Measurements from ENCODE around the gene RPLP2.
A peak's percentile ranks its signal among the peaks of the same experiment; 100 is the strongest.

Gene RPLP2

DNA sequence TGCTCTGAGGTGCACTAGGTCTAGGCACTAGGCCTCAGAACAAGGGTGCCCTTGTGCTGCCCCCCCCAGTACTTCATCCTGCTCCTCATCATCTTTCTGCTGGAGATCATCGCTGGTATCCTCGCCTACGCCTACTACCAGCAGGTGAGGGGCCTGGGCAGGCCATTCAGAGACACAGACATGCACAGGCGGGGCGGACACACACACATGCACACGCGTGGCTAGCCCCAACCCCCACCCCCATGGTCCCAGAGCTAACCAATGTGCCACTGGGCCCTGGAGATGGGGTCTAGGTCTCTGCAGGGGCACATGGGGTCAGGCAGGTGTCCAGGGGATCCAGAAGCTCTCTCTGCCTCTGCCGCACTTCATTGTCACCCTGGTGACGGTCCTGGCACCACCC lies 26.9 kb downstream of the RPLP2 start:
- no peak for DNase-seq (ENCODE audit: low read depth)

DNA sequence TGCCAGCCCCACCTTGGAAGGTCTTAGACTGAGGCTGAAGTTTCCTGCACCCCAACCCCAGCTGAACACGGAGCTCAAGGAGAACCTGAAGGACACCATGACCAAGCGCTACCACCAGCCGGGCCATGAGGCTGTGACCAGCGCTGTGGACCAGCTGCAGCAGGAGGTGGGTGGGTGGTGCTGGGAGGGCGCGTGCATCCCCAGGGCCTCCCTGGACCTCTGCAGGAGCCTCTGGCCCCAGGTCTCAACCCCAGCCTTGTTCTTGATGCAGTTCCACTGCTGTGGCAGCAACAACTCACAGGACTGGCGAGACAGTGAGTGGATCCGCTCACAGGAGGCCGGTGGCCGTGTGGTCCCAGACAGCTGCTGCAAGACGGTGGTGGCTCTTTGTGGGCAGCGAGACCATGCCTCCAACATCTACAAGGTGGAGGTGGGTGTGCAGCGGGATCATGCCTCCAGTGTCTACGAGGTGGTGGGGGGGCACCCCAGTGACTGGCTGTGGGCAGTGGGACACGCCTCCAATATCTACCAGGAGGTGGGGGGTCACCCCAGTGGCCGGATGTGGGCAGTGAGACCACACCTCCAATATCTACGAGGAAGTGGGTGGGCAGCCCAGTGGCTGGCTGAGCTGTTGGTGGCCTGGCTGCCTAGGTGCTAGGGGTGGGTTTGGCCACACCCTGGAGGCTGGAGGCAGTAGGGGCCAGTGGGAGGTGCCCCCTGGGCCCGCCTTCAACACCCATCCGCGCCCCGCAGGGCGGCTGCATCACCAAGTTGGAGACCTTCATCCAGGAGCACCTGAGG lies 27.6 kb downstream of the RPLP2 start:
- DNase-seq (ENCODE audit: low read depth): no peak

DNA sequence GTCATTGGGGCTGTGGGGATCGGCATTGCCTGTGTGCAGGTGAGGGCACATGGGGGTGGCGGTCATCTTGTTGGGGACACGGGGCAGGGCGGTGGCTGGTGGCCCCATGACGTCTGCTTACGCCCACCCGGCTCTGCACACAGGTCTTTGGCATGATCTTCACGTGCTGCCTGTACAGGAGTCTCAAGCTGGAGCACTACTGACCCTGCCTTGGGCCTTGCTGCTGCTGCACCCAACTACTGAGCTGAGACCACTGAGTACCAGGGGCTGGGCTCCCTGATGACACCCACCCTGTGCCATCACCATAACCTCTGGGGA lies 28.2 kb downstream of the RPLP2 start:
- no peak for DNase-seq (ENCODE audit: low read depth)

DNA sequence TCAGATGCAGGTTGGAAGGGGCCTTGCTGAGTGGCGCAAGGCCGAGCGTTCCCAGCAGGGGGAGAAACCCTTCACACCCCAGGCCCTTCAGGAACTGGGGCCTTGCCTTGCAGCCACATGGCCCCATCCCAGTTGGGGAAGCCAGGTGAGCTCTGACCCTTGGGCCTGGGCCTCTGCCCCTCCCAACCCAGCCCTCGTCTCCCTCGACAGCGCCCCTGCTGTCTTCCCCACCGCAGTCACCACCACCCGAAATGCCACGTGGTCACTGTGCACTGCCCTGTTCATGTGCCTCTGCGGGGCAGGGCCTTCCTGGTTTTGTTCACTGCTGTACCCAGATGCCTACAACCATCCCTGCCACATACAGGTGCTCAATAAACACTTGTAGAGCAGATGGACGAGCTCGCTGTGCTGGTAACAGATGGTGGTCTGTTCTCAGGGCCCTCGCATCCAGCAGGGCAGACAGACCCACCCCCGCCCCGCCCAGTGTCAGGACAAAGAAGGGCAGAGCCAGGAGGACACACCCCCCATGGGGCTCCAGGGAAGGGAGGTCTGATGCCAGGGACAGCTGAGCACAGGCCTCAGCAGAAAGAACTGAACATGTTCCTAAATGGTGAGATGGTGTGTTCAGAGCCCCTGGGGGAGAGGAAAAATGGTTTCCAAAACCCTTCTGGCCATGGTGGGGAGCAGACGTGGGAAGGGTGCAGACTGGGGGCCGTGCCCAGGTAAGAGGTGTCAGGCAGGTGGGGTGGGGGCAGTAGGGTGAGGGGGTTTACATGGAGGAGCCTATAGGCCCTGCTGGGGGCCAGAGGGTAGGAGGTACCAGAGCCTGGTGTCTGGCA lies 28.9 kb downstream of the RPLP2 start:
- no peak for DNase-seq (ENCODE audit: low read depth)

DNA sequence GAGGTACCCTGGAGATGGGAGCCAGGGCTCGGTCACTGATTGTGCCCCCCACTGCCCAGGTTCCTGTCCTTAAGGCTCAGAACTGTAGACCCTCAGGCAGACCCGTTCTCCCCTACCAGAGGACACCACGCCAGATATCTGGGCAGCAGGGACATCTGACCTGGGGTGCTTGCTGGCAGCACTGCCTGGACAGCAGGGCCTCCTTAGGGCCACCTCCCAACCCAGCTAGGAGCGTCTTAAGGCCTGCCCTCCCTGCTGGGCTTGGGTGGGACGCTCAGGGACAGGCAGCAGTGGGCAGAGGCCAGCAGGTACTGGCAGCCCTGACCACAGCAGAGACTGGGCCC lies 29.5 kb downstream of the RPLP2 start:
- no peak for DNase-seq (ENCODE audit: low read depth)

DNA sequence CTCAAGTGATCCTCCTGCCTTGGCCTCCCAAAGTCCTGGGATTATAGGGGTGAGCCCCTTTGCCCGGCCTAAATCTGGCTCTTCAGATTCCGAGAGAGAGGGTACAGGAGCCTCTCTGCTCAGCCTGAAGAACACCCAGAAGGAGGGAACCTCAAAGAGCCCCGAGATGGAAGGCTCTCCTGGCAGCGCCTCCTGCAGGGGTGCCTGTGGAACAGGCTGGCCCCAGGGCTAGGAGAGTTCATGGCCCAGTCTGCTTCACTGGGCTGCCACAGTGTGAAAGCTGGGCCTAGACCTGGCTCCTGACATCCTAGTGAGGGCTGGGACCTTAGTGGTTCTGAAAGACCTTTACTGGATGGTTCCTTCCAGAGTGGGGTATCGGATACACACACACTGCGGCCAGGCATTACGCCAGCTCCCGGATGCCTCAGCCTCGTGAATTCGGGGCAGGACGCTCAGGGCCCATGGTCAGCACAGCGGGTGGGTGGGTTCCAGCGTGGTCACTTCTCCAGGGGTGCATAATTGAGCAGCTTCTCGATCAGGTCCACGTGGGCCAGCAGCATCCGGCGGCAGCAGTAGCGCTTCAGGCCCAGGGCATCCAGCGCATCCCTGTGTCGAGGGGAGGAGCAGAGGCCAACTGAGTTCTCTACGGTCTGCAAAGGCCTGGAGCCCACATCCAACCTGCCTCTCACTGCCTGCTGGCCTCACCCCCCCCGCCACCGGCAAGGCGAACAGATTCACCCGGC lies 30.3 kb downstream of the RPLP2 start:
- DNase-seq (ENCODE audit: low read depth): no peak

DNA sequence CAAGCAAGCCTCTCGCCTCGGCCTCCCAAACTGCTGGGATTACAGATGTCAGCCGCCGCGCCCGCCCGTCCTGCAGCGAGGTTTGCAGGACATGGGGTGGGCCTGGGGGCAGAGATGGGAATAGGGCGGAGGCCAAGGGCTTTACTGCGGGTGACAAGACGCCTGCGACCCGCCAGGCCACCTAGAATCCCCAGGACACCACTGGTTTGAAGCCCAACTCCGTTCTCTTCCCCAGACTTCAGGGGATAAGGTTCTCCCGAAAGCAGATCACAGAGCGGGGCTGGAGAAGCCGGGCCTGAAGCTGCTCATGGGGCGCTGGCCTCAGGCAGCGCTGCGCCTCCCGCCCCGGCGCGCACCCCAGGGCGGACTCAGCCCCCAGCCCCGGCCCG lies 32.2 kb downstream of the RPLP2 start:
- no peak for DNase-seq (ENCODE audit: low read depth)

DNA sequence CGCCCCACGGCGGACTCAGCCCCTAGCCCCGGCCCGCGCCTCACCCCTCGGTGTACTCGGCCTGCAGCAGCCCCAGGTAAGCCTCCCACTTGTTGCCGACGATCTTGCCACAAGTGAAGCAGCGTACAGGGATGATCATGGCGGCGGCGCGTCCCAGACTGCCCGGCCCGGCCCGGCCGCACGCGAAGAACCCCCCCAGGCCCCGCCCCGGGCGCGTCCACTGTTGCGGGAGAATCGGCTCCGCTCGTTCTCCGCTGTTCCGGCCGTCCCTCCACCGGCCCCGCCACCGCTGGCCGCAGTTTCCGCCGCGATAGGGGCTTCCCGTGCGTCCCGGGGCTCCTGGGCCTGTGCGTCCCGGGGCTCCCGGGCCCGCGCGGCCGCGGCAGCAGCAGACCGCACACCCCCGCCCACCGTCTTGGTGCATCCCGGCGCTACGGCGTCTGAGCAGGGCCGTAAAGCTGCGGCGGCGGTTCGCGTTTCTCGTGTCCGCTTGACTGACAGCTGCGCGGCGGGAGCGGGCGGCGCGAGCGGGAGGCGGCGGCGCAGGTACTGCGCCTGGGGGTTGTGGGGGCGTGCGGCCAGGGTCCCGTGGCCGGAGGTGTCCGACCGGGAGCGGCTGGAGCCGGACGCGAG lies 32.7 kb downstream of the RPLP2 start, which contains the start of the genes POLR2L and TSPAN4:
POLR2L (minus strand) TSS at position 160 of the 633 bp plus-strand sequence; CDS start at position 139, 21 bp downstream.
TSPAN4 (plus strand) TSS at position 483 of the 633 bp plus-strand sequence. CDS start 7,453 bp downstream, outside the sequence.
- peak; percentile 70 for DNase-seq (ENCODE audit: low read depth)

DNA sequence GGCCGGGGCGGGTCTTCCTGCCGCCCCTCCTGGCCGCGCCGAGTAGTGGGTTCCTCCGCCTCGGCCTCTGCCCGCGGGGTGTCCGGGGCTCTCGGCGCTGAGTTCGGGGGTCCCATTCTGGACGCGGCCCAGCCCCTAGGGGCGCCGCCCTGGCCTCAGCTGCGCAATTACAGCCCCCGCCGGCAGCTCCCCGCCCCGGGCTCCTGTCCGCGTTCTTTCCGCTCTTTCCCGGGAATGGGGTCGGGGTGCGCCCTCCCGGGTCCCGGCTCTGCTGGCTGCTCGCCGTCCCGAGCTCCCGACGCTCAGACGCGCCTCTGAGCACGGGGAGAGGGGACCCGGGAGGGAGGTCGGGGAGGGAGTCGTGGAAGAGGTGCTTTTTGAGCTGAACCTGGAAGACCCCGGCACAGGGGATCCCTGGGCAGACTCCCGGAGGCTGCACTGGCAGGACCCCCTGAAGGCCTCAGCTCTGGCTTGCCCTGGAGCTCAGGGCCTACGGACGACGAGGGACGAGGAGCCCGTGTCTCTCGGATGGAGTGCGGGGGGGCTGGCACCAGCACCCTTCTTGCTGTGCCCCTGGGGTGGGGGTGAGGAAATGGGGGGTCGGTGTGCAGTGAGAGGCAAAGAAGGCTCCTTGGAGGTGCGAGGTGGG lies 33.4 kb downstream of the RPLP2 start:
- no peak for DNase-seq (ENCODE audit: low read depth)

DNA sequence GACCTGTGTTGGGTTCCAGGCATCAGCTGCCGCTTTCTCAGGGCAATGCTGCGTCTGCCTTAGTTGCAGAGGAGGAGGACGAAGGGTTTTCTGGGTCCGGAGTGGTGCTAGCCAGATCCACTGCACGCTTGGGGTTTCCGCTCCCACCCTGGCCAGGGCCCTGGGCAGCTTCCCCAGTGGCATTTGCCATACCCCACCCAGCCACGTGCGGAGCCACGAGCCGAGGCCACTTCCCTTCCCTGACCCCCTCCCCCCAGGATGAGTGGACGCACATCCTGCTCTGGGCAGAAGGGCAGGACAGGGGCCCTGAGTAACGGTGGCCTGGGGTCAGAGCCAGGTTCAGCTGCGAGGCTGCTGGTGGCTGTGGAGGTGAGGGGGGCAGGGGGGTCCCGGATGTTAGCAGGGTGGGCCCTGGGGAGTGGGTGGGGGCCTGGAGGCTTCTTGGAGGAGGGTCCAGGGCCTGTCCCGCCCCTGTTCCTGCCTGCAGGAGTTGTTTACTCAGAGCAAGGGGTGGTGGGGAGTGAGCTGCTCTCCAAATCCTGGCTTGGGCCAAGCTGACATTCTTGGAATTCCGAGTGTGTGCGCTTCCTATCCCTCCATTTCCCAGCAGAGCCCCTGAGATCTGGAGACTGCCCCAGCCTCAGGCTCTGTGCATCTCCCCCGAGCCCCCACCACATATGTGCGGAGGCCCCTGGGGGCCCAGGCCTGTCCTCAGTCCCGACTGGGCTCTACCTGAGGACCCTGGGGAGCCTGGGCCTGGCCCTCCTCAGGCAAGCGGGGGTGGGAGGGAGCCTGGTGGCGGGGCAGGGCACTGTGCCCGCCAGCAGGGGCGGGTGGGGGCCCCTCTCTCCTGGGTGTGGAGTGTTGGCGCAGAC lies 34.3 kb downstream of the RPLP2 start:
- DNase-seq (ENCODE audit: low read depth): no peak

DNA sequence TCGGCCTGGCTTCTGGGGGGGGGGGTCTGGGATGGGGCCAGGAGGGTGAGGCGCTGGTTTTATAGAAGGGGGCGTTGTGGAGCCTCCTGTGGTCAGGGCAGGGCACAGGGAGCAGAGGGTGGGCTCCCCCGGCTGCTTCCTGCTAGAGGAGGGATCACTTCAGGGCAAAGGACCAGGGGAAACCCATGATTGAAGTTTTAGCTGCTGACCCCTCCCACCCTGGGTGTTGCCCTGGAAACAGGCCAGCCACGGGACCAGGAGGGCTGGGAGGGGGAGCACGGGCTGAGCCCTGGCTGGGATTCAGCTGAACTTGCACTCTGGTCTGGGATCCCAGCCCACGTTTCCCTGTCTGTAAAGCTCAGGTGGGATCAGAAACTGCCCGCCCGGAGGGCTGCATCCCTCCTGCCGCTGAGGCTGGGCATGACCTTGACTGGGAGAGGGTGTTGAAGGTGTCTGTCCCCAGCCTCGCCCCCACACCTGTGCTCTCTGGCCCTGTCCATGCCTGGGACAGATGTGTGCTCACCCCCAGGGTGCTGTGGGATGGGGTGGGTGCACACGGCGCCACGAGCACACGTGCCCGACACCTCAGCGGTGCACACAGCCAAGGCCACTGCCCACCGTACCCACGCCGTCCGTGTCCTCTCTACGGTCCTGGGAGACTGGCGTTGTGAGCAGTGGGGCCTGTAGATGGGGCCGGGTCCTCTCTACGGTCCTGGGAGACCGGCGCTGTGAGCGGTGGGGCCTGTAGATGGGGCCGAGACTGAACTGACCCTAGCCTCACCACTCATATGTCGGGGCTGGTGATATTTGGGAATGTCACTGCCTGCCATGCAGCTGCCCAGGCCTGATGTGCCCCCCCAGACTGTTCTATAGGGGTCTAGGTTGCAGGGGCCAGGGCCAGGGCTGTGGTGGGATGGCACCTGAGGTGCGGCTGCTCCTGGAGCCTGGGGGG lies 35.2 kb downstream of the RPLP2 start:
- DNase-seq (ENCODE audit: low read depth): no peak

DNA sequence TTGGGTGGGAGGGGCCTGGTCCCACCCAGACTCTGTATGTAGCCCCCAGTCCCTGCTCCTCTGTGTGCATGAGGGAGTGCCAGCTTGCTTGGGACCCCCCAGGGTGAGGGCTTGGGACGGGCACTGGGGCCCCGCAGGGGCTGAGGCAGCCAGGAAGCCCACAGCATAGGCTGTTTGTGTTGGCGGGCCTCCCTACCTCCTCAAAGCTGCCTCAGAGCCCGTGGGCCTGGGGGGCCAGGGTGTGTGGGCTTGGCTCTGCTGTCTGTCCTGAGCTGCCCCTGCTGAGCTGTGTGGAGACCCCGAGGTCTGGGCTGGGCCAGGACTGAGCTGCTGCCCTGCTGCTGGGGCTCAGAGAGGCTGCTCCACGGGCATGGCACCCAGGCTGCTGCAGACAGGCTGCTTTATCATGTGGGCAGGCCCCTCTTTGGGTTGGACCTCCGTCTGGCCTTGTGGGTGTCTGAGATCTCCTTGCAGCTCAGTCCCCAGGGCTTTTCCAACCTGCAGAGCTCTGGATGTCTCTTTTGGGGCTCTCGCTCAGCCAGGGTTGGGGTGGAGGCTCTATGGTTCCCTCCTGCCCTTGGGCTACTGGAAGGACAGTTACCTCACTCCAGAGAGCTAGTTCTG lies 36.2 kb downstream of the RPLP2 start:
- no peak for DNase-seq (ENCODE audit: low read depth)

DNA sequence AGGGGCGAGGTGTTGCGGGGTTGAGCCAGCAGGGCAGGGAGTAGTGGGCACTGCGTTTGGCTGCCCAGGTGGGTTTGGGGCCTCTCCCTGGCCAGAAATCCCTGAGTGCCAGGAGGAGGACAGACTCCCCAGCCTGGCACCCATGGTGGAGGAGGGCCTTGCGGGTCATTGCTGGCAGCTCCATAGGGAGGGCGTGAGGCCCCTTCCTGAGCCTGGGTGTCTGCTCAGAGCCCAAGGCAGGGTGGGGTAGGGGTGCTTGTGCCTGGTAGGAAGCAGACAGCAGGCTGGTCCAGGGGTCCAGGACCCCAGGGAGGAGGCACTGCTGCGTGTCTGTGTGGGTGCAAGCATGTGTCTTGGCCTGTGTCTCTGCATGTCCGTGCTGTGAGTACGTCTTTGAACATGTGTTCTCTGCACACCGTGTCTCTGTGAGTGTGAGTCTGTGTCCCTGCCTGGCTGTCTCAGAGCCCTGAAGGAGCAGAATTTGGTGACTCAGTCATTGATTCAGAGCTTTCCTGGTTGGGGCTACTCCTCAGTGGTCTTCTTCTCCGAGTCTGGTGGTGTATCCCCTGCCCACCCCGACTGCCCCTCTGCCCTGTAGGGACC lies 36.8 kb downstream of the RPLP2 start:
- DNase-seq (ENCODE audit: low read depth): no peak

DNA sequence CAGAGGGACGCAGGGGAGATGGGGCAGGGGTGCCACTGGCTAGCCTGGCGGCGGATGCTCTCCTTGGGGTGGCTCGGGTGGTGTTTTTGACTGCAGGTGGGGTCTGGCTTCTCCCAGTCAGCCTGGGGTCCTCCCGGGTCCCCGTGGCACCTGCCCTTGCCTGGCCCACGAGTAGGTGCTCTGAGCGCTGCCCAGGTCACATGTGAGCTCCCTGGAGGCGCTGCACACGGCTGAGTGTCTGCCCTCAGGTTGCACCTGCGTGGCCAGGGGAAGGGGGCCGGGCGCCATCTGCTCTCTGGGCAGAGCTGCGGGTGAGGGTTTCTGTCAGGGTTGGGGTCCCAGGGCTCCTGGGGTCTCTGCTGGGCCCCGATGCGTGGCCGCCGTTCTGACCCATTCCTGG lies 38.1 kb downstream of the RPLP2 start:
- DNase-seq (ENCODE audit: low read depth): no peak

DNA sequence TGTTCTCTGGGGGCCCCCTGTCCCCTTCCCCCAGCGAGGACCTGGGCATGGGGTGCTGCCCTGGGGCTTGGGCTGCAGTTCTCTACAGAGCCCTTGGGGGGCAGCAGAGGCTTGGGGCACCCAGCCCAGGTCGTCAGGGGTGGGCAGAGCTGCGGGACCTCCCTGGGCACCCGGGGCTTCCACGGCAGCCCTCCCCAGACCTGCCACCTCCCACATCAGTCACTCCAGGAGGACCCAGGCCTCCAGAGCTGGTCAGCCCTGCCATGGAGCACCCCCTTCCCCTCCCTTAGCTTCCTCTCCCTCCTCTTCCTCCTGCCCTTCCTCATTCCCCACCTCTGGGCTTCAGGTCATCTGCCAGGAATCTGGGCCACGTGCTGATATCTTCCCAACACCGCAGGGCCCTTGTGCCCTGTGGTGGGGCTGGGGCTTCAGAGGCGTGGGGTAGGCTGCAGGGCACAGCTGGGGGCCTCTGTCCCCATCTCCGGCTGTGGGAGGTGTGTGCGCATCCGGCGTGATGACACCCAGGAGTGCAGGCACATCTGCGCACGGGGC lies 38.7 kb downstream of the RPLP2 start:
- no peak for DNase-seq (ENCODE audit: low read depth)

DNA sequence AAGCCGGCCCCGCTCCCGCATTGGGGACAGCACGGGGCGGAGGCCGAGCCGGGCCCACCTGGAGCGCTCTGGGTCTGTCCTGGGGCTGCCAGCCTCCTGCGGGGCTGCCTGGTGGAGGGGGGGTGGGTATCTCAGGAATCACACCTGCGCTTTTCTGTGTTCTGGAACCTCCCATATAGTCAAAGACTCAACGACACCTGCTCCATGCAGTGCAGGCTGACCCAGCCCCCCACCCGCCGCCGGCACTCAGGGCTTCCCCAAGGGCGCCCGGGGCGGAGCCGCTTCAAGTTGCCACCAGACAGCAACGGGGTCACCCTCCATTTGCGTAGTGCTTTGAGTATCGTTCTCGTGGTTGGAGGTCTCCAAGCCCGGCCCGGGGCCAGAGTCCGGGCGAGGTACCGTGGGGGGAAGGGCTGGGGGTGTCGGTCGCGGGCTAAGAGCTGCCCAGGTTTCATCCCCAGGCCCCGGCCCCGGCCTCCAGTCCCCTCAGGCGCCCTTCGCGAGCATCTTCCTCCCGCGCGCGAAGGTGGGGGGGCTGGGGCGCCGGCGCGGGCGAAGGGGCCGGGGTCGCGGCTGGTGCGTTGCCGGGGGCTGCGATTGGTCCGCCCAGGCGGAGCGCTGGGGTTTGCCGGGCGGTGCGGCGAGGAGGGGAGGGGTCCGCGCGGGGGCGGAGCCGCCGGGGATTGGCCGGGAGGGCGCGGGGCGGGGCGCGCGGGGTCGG lies 39.5 kb downstream of the RPLP2 start:
- no peak for DNase-seq (ENCODE audit: low read depth)

DNA sequence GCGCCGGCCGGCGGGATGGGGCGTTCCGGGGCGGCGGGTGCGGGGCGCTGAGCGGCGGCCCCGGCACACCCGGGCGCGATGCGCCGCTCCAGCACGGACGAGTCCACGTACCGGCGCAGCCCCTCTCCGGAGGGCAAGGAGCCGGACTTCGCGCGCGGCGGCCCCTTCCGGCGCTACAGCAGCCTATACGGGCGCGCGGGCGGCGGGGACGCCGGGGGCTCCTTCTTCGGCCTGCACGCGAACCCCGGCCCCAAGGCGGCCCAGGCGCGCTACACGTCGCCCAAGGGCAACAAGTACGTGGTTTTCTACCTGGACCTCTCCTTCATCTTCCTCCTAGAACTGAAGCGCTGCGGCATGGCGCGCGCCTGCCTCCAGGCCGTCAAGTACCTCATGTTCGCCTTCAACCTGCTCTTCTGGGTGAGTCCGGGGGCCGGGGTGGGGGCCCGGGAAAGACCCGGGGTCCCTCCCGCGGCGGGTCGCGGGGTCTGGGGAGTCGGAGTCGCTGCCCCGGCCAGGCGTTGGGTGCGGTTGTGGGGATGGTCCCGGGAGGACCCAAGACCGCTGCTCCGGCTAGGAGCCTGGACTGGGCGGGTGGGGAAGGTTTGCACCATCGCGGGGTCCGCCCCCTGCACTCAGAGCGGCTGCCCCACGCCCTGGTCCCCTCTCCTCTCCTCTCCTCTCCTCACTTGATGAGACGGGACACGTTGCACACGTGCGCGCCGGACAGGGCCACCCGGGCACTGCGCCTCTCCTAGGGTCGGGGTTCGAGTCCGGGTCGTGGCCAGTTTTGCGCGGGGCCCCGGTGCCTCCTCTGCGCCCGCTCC lies 40.4 kb downstream of the RPLP2 start:
- no peak for DNase-seq (ENCODE audit: low read depth)

All from stimulated activated CD8-positive, alpha-beta memory T cell treated with anti-CD3 and anti-CD28 coated beads, Interleukin-7, amount 100 ng/mL, for 24 hours (primary cell).